Islet precursor cell (in vitro differentiated cells): ENCODE data around the gene IFI44L.
A peak's percentile ranks its signal among the peaks of the same experiment; 100 is the strongest.

Source experiments
- DNase-seq: peaks from one replicate; pipeline ENCODE4 v3.0.0-alpha.2; 2018

The IFI44L gene

GRCh38 chr1:78645723-78646122 is 25.5 kb downstream of the IFI44L start:
- no peak for DNase-seq

- DNase-seq, result no peak
These were observed 27.0 kb downstream of the IFI44L start for GRCh38 chr1:78647238-78647637.

GRCh38 chr1:78649628-78650027 is 29.4 kb downstream of the IFI44L start, which contains the start of gene IFI44:
Gene IFI44 (plus strand): TSS chr1:78649831. CDS start chr1:78650196, 365 bp downstream.
- DNase-seq, result no peak

DNA sequence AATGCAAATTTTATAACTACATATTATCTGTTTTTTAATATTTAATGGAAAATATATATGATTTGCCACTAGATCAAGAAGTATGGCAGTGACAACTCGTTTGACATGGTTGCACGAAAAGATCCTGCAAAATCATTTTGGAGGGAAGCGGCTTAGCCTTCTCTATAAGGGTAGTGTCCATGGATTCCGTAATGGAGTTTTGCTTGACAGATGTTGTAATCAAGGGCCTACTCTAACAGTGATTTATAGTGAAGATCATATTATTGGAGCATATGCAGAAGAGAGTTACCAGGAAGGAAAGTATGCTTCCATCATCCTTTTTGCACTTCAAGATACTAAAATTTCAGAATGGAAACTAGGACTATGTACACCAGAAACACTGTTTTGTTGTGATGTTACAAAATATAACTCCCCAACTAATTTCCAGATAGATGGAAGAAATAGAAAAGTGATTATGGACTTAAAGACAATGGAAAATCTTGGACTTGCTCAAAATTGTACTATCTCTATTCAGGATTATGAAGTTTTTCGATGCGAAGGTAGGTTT is 29.9 kb downstream of the IFI44L start:
- DNase-seq, result no peak

- DNase-seq, result no peak
These were observed 31.0 kb downstream of the IFI44L start for GRCh38 chr1:78651241-78651640.

GRCh38 chr1:78652019-78652560 is 31.8 kb downstream of the IFI44L start:
- no peak for DNase-seq

DNA sequence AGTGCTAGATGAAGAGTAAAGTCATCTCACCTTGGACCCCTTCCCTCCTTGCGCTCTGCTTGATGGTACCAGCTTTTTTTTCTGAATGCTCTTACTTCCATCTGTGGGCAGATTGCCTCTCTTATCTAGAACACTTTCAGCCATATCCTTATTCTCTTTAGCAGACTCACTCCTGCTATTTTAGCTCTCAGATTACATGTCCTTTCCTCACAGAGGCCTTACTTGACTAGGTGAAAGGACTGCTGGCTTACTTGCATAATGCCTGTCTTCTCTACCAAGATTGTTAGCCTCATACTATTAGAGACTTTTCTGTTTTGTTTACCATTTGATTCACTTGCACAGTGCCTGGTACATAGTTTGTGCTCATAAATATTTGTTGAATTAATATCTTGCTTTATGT is 38.7 kb downstream of the IFI44L start:
- DNase-seq, result no peak

- DNase-seq, result no peak
These were observed 43.7 kb downstream of the IFI44L start for GRCh38 chr1:78663923-78664322.

DNA sequence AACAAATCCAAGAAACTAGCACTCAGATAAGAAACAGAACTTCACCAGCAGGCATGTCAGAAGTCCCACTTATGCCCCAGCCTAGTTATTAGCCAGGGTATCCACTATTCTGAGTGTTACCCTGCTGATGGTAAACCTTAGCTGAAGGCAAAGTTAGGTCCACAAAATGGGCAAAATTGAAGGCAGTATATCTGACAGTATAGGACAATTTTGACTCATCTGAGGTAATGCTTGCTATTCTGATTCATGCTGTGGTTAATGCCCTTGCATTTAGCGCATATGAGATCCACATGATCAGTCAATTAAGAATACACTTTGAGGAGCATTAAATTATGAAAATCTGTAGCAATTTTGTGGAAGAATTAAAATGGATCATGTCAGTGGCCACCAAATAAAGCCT is 44.5 kb downstream of the IFI44L start:
- DNase-seq, result no peak

DNA sequence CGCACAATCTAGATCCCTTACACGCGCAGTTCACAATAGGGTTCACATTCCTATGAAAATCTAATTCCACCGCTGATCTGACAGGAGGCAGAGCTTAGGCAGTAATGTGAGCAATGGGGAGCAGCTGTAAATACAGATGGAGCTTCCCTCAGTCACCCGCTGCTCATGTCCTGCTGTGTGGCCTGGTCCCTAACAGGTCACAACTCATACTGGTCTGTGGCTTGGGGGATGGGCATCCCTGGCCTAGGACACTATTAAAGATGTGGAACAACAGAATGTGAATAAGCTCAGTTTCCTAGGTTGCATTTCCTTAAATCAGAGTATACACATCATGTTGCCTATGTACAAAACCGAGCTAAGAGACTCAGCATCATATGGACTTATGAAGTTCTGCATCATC is 45.6 kb downstream of the IFI44L start:
- DNase-seq, result no peak

GRCh38 chr1:78667939-78668338 is 47.7 kb downstream of the IFI44L start:
- DNase-seq, result no peak

GRCh38 chr1:78668427-78668826 is 48.2 kb downstream of the IFI44L start:
- DNase-seq, result no peak

DNA sequence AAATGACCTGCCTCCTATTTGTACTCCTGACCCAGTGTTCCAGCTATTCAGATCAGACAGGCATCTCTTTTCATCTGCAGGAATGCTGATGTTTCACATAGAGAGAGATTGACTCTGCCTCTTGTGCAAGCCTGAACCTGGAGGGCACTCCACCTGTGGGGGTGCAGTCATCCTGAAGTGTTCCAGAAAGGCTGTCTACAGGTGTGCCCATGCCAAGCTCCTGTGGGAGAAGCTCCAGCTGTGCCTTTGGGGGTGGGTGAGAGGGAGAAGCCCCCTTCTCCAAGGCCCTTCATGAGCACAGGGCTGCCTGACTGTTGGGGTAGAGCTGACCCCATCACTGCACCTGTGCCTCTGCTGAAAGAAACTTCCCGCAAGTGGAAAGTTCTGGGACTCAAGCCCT is 52.2 kb downstream of the IFI44L start:
- DNase-seq, result no peak

GRCh38 chr1:78673120-78673519 is 52.9 kb downstream of the IFI44L start:
- peak; percentile 71 for DNase-seq

DNA sequence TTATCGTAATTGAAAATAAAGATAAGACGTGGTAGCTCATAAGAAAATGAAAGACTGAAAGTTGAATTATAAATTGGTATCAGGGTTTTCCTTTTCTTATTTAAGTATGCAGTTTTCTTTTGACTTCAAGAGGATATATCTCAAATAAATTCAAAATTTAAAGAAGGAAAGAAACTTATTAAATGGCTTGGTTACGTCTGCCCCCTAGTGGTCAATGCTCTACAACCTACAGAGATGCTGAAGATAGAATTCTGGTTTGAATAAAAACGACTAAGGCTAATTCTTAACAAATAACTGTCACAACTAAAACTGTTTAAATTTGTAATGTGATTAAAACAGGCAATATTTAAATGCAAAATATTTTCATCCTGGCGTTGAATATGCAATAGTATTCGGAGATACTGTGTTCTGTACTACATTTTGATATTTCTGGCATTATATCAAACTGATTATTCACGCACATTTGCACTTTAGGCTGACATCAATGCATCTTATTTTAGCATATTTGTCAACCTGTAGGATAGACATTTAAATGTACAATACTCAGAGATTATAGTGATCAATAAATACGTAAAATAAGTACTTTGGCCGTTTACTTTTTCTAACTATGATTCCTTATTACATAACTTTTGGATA is 56.2 kb downstream of the IFI44L start:
- DNase-seq, result no peak

DNA sequence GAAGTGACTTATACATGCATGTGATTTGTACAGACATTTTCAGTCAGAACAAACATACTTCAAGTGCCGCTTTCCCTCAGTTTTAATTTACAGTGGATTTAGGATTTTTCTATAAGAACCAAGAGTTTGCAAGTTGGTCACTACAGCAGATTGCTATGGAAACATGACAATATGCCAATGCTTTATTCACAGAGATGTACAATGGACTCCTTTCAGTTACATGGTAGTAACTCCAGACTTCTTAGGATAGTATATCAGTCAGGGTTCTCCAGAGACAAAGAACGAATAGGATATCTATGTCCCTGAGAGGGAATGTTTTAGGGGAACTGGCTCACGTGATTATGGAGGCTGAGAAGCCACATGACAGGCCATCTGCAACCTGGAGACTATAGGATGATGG is 56.7 kb downstream of the IFI44L start:
- no peak for DNase-seq

DNA sequence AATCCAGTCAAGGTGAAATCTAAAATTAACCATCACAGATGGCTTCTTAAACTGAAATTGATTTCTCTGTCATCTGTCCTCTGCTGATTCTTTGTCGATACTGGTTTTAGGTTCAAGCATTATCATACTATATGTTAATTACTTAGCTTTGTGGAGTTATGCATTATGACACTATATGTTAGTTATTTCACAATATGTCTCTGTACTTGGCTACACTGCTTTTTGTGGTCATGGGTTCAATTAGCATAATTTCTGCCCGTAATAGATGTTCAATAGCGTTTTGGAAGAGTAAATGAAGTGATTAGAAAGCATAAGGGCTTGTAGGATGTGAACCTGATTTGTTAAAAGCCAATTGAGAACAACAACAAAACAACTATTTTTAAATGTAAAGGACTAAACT is 57.5 kb downstream of the IFI44L start:
- no peak for DNase-seq

- DNase-seq, result peak; percentile 59
These were observed 58.1 kb downstream of the IFI44L start for GRCh38 chr1:78678324-78678723.

DNA sequence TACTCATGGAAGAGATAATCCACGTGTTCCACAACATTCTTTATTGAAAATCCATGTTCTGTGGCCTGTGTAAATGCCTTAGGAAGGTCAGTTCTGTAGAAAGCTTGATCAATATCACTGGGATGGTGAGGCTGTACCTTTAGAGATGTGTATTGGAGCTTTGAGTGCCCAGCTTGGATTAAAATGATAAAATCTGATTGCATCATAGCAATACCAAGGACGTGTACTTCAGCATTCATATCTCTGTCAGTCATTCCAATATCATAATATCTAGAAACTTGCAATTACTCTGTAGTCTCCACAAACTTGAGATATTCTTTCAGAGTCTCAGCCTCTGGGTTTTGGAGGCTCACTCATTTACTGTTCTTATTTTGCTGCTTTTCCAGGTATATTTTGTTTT is 61.0 kb downstream of the IFI44L start:
- no peak for DNase-seq

- no peak for DNase-seq
These were observed 62.2 kb downstream of the IFI44L start for GRCh38 chr1:78682496-78682895.

- DNase-seq, result no peak
These were observed 62.8 kb downstream of the IFI44L start for GRCh38 chr1:78683079-78683478.

DNA sequence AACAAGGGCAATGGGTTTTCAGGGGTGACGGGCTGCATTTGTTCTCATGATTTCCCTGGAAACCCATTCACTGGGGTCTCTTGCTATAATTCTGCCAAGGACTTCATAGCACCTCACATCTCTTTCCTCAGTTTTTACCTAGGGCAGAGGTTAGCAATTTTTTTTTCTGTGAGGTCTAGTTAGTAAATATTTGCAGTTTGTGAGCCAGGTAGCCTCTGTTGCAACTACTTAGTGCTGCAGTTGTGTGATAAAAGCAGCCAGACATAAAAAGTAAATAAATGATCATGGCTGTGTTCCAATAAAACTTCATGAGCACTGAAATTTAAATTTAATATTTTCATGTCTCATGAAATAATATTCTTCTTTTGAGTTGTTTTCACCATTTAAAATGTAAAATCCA is 67.1 kb downstream of the IFI44L start:
- DNase-seq, result no peak

DNA sequence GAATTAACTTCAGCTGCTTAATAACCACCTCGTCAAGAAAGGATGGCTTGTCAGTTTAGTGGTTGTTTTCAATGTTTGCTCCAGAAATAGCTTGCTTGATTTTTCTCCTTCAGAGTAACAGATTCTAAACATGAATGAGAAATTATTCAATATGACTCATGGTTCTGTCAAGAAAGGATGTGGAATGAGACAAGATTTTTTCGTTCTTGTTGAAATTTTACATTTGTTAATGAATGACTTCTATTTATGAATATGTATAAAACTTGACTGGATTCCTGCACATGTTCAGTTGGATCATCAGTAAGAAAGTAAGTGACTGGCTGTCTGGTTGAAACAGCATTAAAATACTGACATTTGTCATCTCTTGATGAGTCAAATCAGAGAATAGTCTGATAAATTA is 67.7 kb downstream of the IFI44L start:
- no peak for DNase-seq

DNA sequence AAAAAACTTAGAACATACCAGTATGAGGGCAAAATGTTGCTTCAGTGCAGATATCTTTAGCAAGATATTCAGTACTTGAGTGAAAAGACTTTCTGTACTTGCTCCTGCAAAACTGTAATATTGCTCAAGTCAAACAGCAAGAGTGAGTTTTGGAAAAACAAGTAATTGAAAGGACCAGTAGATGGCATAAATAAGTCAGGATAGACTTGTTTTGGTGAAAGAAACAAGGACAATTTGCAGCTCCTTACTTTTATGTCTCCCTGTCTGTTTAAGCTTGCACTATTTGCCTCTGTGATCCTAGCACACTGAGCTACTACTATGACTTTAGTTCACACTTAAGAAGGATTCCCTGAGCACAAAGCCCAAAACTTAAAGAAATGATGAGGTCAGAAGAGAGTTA is 68.4 kb downstream of the IFI44L start:
- DNase-seq, result no peak

DNA sequence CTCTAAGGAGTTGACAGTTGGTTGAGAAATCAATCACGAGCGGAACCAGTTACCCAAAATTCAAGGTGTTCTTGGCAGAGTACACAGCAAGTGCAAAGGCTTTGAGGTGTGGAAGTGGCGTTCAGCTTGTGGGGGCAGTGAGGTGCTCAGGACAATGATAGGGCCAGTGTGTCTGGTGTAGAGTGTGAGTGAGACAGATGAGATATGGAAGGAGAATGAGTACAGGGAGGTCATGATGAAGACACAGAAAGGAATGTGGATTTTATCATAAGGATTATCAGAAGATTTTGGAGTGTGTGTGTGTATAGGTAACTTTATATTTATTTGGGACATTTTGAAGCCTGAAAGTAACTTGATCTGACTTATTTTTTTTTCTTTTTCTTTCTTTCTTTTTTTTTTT is 70.3 kb downstream of the IFI44L start:
- no peak for DNase-seq
